K562 (cell line): ENCODE data around the gene ITGB3BP.

Source experiments
- HMGXB4 ChIP-seq: sonication (generic); formaldehyde crosslinking; IDR thresholded peaks from 2 replicates; pipeline ENCODE4 v1.8.1; 2023; ENCODE audit warnings: mild to moderate bottlenecking, missing genetic modification reagents
- ZNF174 ChIP-seq: fragments of 250-450 bp; sonication (Bioruptor Pico); IDR thresholded peaks from 2 replicates; pipeline ENCODE4 v1.4.0; 2020; ENCODE audit warnings: mild to moderate bottlenecking
- TF ChIP-seq, protein P1 (sequence below): sonication (generic); formaldehyde crosslinking; IDR thresholded peaks from 2 replicates; pipeline ENCODE4 v1.8.1; 2023; ENCODE audit warnings: mild to moderate bottlenecking, missing genetic modification reagents
- TF ChIP-seq, protein P2 (sequence below), 3 experiments: IDR thresholded peaks in 2 of 3; conservative IDR thresholded peaks in 1 of 3; 2 replicates each; pipeline ENCODE4 v1.5.1; 2011 to 2012; ENCODE audit warnings: low read length in 3 of 3, mild to moderate bottlenecking in 3 of 3, control low read depth in 2 of 3, improper control_type of control experiment in 1 of 3, inconsistent platforms in 1 of 3, low read depth in 1 of 3, mixed read lengths in 1 of 3, moderate library complexity in 1 of 3; ENCODE audit not compliant: insufficient read depth in 2 of 3

DNA sequence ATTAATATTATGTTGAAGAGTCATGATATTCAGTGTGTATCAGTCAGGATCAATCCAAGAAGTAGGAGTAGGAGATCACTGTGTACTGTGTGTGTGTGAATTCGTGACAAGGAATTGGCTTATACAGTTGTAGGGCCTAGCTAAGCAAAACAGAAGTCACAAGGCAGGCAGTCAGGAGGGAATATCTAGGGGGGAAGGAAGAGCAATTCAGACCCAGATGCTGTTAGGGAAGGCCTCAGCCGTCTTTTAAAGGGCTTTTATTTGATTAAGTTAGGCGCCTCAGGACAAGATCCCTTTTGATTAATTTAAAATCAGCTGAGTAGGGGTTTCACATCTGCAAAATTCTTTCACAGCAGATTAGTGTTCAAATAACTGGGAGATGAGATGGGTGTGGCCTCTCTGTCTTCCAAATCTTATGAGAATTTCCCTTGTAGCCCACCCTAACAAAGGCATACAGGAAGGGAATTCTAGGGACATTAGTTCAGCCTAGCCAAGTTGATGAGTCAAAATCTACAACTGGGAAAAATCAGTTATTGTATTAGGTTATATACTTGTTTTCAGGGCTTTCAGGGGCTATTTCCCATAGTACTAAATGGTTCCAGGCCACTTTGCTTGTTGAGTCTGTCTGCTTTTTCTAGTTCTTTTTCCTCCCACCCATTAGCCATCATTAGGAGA, 108.2 kb downstream of the ITGB3BP start:
- TF ChIP-seq, protein P1, sequence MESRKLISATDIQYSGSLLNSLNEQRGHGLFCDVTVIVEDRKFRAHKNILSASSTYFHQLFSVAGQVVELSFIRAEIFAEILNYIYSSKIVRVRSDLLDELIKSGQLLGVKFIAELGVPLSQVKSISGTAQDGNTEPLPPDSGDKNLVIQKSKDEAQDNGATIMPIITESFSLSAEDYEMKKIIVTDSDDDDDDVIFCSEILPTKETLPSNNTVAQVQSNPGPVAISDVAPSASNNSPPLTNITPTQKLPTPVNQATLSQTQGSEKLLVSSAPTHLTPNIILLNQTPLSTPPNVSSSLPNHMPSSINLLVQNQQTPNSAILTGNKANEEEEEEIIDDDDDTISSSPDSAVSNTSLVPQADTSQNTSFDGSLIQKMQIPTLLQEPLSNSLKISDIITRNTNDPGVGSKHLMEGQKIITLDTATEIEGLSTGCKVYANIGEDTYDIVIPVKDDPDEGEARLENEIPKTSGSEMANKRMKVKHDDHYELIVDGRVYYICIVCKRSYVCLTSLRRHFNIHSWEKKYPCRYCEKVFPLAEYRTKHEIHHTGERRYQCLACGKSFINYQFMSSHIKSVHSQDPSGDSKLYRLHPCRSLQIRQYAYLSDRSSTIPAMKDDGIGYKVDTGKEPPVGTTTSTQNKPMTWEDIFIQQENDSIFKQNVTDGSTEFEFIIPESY (CRISPR knock-in tag): no peak
- TF ChIP-seq, protein P2, sequence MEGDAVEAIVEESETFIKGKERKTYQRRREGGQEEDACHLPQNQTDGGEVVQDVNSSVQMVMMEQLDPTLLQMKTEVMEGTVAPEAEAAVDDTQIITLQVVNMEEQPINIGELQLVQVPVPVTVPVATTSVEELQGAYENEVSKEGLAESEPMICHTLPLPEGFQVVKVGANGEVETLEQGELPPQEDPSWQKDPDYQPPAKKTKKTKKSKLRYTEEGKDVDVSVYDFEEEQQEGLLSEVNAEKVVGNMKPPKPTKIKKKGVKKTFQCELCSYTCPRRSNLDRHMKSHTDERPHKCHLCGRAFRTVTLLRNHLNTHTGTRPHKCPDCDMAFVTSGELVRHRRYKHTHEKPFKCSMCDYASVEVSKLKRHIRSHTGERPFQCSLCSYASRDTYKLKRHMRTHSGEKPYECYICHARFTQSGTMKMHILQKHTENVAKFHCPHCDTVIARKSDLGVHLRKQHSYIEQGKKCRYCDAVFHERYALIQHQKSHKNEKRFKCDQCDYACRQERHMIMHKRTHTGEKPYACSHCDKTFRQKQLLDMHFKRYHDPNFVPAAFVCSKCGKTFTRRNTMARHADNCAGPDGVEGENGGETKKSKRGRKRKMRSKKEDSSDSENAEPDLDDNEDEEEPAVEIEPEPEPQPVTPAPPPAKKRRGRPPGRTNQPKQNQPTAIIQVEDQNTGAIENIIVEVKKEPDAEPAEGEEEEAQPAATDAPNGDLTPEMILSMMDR (IDR thresholded peaks at IDR 0.05 in 2 of 3, conservative IDR thresholded peaks at IDR 0.05 in 1 of 3; ENCODE audit: insufficient read depth in 2 of 3, low read depth in 1 of 3, low read length in 3 of 3): no peak
- TF ChIP-seq HMGXB4 (CRISPR knock-in tag): no peak
- TF ChIP-seq ZNF174: no peak
